OCI-LY7 (cell line): ENCODE results near the gene BBS9.

Experiments used
- EZH2phosphoT487 ChIP-seq: fragments of 200-600 bp; sonication (generic); IDR thresholded peaks from 2 replicates; pipeline ENCODE4 v1.6.1; 2018; ENCODE audit warnings: low read depth, borderline replicate concordance, mild to moderate bottlenecking, mixed run types, antibody characterized with exemption, low read length, moderate library complexity, mixed read lengths
- TF ChIP-seq, protein P1 (sequence below): fragments of 200-600 bp; sonication (generic); conservative IDR thresholded peaks from 2 replicates; pipeline ENCODE4 v1.5.1; 2014; ENCODE audit warnings: mild to moderate bottlenecking, antibody characterized with exemption, low read length, moderate library complexity, mixed read lengths

GRCh38 chr7:33632840-33633525 is 503.6 kb downstream of the BBS9 start:
- TF ChIP-seq, protein P1, sequence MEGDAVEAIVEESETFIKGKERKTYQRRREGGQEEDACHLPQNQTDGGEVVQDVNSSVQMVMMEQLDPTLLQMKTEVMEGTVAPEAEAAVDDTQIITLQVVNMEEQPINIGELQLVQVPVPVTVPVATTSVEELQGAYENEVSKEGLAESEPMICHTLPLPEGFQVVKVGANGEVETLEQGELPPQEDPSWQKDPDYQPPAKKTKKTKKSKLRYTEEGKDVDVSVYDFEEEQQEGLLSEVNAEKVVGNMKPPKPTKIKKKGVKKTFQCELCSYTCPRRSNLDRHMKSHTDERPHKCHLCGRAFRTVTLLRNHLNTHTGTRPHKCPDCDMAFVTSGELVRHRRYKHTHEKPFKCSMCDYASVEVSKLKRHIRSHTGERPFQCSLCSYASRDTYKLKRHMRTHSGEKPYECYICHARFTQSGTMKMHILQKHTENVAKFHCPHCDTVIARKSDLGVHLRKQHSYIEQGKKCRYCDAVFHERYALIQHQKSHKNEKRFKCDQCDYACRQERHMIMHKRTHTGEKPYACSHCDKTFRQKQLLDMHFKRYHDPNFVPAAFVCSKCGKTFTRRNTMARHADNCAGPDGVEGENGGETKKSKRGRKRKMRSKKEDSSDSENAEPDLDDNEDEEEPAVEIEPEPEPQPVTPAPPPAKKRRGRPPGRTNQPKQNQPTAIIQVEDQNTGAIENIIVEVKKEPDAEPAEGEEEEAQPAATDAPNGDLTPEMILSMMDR: no peak
- no peak for TF ChIP-seq EZH2phosphoT487
